ENCODE data around the gene USP24.

USP24 gene

DNA sequence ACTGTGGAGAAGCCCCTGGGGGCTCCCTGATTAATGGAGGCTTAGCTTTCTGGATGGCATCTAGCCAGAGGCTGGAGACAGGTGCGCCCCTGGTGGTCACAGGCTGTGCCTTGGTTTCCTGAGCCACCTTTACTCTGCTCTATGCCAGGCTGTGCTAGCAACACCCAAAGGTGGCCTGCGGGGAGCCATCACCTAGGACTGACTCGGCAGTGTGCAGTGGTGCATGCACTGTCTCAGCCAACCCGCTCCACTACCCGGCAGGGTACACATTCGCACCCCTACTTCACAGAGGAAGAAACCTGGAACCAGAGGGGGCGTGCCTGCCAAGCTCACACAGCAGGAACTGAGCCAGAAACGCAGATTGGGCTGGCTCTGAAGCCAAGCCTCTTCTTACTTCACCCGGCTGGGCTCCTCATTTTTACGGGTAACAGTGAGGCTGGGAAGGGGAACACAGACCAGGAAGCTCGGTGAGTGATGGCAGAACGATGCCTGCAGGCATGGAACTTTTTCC, 151.0 kb downstream of the USP24 start:
- peak; percentile 42 for DNase-seq

DNA sequence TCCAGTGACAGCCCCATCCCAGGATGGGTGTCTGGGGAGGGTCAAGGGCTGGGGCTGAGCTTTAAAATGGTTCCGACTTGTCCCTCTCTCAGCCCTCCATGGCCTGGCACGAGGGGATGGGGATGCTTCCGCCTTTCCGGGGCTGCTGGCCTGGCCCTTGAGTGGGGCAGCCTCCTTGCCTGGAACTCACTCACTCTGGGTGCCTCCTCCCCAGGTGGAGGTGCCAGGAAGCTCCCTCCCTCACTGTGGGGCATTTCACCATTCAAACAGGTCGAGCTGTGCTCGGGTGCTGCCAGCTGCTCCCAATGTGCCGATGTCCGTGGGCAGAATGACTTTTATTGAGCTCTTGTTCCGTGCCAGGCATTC, 151.6 kb downstream of the USP24 start:
- no peak for DNase-seq

DNA sequence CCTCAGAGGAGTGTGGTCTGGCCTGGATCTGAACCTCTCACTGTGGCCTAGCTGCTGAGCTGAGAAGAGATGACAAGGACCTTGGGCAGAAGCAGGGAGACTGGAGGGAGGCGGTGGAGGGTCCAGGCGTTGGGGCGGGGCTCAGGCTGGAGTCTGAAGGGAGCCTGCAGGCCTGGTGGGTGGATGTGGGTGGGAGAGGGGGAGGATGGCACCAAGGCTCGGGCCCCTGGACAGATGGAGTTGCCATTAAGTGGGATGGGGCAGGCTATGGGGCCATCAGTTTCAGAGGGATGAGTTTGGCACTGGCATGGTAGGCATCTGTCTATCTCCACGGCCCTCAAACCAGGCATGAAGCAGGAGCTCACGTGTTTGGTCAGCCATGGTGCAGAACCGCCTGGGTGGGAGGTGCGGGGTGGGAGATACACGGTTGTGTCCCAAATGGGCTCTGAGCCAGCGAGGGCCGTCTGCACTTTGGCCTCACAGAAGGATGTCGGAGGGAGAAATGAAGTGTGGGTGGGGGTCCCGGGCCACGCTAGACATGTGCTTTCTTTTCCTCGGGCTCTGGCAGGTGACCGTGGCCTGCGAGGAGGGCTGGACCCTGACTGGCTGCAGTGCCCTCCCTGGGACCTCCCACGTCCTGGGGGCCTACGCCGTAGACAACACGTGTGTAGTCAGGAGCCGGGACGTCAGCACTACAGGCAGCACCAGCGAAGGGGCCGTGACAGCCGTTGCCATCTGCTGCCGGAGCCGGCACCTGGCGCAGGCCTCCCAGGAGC, 152.2 kb downstream of the USP24 start:
- DNase-seq, result no peak

DNA sequence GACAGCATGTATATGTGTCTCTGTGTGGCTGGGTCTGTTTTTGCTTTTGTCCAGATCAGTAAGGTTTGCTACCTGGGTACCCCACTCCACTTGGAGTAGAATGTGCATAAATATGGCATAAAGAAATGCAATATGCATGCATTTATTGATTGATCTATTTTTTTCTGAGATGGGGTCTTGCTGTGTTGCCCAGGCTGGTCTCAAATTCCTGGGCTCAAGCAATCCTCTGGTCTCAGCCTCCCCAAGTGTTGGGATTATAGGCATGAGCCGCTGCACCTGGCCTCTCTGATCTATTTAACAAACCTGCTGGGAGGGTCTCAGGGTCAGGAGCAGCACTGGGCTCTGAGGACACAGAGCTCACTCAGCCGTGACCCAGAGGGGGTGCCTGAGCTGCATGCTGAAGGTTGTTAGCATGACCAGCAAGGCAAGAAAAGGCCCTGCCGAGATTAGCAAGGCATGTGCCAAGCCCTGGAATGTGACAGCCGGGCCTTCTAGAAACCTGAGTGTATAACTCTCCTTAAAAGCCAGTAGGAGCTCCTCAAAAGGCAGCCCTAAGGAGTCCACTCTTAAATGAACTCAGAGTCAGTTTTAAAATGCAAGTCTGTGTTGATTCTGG, 153.3 kb downstream of the USP24 start:
- no peak for DNase-seq

DNA sequence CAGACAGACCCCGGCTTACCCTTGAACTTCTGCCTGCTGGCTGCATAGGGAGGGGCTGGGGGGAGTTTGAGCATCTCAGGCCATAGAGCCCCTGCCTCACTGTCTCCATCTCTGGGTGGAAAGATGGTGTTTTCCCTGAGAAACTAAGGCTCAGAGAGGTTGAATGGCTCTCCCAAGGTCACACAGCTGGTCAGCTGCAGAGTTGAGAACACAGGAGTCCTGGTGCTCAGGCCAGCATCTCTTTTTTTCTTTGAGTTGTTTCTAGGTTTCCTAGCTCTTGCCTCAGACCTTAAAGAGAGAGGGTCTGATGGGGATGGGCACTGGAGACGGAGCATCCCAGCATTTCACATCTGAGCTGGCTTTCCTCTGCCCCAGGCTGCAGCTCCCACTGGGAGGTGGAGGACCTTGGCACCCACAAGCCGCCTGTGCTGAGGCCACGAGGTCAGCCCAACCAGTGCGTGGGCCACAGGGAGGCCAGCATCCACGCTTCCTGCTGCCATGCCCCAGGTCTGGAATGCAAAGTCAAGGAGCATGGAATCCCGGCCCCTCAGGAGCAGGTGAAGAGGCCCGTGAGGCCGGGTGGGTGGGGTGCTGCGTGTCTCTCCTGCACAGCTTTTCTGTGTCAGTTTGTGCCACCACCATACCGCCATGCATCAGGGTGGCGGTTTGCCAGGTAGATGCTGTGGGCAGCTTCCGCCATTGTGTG, 154.0 kb downstream of the USP24 start:
- DNase-seq, result no peak

DNA sequence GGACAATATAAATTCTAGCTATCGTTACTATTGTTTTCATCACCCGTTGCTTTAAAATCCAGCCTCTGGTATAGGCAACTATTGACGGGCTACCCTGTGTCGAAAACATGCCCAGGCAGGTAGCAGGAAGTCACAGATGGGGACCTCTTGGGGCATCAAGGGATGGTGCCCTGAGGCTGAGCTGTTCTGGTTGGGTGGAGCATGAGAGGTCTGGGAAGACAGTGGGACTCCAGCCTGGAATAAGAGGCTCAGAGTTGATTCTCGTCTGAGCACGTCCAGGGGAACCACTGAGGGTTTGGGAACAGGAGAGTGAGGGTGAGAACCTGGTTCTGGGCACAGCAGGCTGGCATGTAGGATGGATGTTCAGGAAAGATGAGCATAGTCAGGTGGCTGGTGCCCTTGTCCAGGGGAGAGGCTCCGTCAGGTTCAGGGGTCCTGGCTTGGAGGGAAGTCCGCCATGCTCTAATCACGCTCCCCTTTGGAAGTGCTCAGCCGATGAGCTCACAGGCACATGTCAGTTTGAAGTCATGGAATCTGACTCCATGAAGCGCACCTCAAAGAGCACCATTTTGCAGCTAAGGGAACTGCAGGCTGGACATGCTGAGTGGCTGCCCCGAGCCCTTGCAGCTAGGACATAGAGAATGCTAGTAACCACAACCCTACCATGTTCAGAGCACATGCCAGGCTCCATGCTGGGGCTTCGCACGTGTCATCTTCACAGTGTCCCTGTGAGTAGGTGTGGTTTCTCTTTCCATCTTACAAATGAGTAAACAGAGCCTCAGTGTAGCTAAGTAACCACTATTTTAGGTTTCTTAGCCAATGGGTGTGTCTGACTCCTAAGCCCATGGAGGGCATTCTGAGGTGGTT, 154.8 kb downstream of the USP24 start:
- DNase-seq, result no peak

DNA sequence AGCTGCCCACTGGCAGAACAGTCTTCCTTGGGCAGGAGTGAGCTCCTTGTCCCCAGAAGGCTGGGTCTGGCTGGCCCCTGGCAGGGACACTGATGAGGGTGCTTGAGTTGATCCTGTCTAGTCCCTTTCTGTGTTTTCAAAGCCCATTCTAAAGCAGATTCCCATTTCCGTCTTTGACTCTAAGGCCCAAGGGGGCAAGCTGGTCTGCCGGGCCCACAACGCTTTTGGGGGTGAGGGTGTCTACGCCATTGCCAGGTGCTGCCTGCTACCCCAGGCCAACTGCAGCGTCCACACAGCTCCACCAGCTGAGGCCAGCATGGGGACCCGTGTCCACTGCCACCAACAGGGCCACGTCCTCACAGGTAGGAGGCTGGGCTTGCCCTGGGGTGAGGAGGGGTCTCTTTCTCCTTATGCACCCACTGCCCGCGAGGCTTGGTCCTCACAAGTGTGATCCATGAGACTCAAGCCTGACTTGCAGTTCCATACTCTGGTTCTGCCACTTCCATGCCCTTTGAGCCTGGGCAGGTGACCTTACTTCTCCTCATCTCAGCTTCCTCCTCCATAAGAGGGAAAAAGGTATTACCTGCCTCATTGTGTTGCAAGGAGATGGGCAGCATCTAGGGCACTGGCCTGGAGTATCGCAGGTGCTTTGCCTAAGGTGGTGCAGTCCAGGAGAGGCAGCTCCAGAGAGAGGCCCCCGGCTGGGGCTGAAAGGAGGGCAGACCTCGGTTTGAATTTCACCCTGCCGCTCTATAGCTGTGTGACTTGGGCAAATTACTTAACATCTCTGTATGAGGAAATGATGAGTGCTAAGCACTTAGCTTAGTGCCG, 155.6 kb downstream of the USP24 start:
- DNase-seq, result no peak

DNA sequence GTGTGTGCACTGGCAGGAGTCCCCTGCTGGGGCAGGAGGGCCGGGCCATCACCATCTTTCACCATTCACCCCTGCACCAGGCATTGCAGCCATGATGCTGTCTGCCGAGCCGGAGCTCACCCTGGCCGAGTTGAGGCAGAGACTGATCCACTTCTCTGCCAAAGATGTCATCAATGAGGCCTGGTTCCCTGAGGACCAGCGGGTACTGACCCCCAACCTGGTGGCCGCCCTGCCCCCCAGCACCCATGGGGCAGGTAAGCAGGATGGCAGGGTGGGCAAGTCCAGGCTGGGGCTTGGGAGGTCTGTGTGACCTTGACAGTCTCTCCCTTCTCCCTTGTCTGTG, 157.2 kb downstream of the USP24 start:
- DNase-seq, result no peak

DNA sequence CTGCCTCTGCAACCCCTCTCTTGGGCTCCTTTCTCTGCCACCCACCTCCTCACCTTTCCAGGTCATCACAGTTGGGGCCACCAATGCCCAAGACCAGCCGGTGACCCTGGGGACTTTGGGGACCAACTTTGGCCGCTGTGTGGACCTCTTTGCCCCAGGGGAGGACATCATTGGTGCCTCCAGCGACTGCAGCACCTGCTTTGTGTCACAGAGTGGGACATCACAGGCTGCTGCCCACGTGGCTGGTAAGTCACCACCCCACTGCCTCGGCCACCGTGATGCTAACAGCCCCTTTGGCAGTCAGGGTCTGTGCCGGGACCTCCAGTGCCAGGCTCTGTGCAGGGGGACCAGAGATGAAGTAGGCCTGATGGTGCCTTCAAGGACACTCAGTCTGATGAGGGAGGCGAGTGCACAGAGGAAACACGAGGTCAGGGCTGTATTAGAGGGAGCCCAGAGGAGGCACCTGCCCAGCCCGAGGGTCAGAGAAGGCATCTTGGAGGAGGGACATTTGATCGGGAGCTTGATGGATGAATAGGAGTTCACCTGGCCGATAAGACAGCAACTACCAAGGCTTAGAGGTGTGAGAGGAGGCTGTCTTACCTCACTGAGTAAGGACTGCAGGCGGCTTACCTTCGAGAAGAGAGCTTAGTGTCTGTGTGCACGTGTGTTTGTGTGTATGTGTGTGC, 157.8 kb downstream of the USP24 start:
- no peak for DNase-seq

DNA sequence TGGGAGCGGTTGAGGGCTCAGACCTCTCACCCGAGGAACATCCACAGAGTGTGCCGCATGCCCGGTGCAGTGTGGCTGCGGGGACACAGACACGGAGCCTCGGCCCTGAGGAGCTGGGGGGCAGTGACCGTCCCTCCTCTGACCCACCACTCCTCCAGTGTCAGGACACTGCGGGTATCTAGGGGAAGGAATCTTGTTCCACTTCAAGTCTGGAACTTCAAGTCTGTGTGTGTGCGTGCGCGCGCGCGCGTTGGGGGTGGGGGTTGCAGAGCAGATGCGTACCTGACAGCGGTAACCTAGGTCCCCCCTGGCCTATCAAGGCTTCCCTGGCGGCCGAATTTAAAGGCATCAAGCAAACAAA, 158.6 kb downstream of the USP24 start:
- DNase-seq, result no peak

DNA sequence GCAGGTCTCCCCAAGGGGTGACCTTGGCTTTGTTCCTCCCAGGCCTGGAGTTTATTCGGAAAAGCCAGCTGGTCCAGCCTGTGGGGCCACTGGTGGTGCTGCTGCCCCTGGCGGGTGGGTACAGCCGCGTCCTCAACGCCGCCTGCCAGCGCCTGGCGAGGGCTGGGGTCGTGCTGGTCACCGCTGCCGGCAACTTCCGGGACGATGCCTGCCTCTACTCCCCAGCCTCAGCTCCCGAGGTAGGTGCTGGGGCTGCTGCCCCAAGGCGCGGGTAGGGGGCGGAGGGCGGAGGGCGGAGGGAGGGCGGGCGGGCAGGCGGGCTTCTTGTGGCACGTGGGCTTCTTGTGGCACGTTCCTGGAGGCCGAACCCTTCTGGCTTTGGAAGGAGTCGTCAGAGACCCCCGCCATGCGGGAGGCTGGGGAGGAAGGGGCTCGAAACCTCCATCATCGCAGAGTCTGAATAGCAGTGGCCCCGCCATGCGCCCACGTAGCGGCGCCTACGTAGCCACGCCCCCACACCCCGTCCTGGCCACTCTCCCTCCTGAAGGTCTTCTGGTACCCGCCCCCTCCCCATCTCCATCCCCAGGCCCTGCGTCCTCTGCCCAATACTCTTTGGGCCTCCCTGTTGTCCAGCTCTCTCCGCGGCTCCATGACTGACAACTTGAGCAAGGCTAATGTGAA, 159.1 kb downstream of the USP24 start:
- DNase-seq, result no peak

DNA sequence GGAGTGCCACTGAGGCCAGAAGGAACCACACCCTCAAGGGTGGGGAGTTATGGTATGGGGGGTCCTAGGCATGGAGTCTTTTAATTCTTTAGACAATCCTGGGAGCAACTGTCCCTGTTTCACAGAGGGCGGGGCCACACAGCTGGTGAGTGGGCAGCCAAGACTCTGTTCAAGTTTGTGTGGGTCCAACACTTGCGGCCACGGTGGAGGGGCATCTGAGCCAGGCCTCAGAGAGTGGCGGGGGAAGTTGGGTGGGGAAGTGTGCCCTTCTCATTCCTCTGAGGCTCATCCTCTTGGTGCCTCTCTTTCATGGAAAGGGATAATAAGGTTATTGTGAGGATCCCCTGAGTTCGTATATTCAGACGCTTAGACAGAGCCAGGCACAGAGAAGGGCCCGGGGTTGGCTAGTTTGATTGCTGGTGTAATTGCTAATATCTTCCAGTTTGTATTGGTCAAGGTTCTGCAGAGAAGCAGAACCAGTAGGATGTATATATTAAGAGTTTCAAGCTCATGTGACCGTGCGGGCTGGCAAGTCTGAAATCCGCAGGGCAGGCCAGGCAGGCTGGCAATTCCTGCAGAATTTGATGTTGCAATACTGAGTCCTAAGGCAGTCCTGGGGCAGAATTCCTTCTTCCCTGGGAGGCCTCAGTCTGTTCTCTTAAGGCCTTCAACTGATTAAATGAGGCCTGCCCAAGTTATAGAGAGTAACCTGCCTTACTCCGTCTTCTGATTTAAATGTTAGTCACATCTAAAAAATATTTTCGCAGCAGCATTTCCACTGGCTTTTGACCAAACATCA, 159.9 kb downstream of the USP24 start:
- DNase-seq, result no peak

DNA sequence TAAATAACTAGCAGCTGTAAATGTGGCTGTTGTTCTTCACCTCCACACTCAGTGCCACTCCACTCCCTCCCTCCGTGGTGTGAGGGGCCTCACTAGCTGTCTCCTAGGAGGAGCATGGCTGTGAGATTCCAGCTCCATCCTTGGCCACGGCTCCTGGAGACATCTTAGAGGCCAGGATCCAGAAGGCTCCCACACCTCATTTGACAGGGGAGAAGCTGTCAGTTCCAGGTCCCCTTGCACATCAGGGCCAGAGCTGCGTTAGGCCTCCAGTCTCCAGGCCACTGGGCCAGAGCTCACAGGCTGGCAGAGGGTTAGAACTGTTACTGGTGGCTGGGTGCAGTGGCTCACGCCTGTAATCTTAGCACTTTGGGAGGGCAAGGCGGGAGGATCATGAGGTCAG, 160.8 kb downstream of the USP24 start:
- no peak for DNase-seq

DNA sequence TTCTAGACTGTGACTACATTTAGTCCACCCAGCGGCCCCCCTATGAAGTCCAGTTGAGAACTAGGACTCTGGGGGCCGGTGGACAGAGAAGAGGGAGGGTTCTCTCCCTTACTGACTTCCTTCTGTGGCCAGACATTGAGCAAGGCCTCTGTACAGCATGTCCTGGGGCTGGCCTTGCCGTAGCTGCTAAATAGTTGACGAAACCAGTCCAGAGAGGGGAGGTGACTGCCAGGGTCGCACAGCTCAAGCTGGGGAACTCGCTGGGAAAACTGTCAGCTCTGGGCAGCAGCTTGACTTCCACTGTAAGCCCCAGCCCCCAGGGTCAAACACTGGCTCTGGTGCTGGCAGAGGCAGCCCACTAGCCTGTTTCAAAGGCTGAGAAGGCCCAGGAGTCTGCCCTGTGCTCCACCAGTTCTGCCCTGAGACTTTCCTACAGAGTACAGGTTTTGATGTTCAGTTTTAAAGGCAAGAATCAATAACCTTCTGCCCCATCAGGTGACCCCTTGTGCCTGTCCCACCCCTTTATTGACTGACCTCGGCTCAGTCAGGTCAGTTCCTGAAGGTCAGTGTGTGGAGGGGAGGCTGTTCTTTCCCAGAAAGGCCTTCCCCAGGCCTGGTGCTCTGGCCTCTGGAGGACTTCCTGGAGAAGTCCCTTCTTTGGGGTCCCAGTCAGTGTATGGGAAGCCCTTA, 161.8 kb downstream of the USP24 start:
- DNase-seq, result no peak

DNA sequence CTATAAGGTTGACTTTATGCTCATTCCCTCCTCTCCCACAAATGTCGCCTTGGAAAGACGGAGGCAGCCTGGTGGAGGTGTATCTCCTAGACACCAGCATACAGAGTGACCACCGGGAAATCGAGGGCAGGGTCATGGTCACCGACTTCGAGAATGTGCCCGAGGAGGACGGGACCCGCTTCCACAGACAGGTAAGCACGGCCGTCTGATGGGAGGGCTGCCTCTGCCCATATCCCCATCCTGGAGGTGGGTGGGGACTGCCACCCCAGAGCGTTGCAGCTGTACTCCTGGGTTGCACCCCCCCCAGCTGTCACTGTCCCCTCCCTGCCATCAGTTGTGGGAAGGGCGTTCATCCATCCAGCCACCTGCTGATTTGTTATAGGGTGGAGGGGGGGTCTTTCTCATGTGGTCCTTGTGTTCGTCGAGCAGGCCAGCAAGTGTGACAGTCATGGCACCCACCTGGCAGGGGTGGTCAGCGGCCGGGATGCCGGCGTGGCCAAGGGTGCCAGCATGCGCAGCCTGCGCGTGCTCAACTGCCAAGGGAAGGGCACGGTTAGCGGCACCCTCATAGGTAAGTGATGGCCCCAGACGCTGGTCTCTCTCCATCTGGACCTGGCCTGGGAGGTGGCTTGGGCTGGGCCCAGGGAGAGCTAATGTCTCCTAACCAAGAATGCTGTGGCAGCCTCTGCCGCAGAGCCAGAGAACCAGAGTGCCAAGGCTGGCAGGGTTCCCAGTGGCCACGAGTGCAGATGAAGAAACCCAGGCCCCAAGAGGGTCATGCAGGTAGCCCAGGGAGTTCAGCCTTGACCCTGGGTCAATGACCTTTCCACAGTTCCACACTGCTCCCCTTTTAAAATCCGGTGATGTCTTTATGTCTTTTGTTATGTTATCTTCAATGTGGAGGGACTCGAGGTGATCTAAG, 162.7 kb downstream of the USP24 start:
- DNase-seq, result no peak

DNA sequence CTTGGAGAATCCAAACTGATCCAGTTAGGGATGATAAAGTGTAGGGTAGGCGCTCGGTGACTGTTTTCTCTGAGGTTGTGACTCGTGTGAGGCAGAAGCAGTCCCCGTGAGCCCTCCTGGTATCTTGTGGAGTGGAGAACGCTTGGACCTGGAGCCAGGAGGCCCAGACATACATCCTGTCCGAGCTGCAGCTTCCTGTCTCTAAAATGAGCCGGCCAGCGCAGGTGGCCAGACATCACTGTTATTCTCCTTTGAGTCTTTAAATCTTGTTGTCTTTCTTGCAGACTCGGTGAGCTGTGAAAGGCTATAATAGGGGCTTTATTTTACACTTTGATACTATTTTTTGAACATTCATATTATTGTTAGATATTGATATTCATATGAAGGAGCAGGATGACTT, 163.5 kb downstream of the USP24 start:
- no peak for DNase-seq

DNA sequence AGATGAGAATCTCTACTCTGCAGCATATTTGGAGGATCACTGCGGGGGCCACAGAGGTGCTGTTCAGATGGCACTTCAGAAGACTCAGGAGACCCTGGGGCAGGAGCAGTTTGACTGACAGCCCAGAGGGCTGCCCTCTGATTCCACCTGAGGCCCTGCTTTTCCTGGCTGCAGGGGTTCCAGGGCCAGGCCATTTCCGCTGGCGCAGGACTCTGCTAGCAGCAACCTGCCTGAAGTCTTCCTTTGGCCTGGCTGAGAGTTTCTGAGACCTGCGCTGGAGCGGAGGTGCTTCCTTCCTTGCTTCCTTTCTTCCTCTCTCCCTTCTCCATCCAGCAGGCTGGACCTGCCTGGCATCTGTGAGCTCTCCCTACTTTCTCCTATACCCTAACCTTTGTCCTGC, 164.0 kb downstream of the USP24 start:
- no peak for DNase-seq

DNA sequence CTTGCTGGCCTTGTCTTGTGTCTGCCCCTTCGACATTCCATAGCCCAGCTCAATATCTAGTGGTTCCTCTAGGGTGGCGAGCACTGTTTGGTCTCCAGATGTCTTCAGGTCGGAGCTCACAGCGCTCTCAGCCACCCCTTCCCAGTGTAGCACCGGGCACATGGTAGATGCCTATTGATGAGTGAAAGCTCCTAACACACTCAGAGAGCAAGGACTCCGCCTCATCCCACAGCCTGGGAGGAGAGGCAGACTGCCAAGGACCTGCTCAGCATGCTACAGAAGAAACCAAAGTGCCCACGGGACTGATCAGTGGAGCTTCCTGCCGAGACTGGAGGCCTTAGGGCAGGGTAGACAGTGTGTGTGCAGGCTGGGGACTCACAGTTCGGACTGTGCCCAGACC, 164.9 kb downstream of the USP24 start:
- DNase-seq, result no peak

DNA sequence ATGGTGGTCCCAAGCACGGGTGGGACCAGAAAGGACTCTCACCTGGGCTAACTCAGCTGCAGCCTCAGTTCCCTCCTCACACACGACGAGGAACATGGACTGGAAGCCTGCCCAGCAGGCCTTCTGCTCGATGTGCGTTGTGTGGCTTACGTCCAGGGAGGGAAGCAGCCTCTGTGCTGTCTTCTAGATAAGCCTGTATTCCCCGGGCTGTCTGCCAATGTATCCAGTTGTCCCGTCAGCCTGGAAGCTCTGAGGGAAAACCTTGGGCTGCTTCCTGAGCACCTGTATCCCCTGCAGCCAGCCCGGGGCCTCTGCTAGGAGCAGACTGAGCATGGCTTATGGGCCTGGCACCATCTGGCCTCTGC, 165.3 kb downstream of the USP24 start:
- no peak for DNase-seq

Measured in COR-L47 (cell line).